CD4-positive, alpha-beta T cell treated with Interferon alpha-2 for 1 hour (primary cell): ENCODE measurements around the gene ANKRD50.

Experiments used
- DNase-seq, 2 donors: peaks; one replicate each; pipeline ENCODE4 v3.0.0-alpha.2; 2020 to 2022

ANKRD50 gene

GRCh38 chr4:124635331-124635730, 77.2 kb downstream of the ANKRD50 start:
- DNase-seq, result no peak

- DNase-seq, result no peak
Observed at GRCh38 chr4:124633285-124633941, 79.1 kb downstream of the ANKRD50 start.

- DNase-seq, result no peak
Observed at GRCh38 chr4:124632439-124632838, 80.1 kb downstream of the ANKRD50 start.

GRCh38 chr4:124631760-124632159, 80.8 kb downstream of the ANKRD50 start:
- DNase-seq, result no peak

GRCh38 chr4:124629681-124630080, 82.9 kb downstream of the ANKRD50 start:
- DNase-seq, result no peak
